Neural progenitor cell (in vitro differentiated cells): Measurements from ENCODE around the gene PLCB1. TPM values are rescaled to one million over a fixed set of nuclear protein-coding genes. Genes with fewer than 3 reads are reported as not detected.

Source experiments
- DNase-seq: peaks from one replicate; pipeline ENCODE4 v3.0.0-alpha.2; 2016; ENCODE audit warnings: low spot score
- H2AFZ ChIP-seq: fragments of 200-600 bp; sonication (generic); replicated peaks from 2 replicates; pipeline ENCODE4 v1.6.1; 2016; ENCODE audit warnings: antibody characterized with exemption
- H3F3A ChIP-seq: fragments of 200-600 bp; sonication (generic); 2 replicates; pipeline ENCODE4 v1.6.1; 2016; ENCODE audit warnings: antibody characterized with exemption, low read depth
- H3K27ac ChIP-seq: fragments of 200-600 bp; sonication (generic); 2 replicates; pipeline ENCODE4 v1.5.1; 2016; ENCODE audit warnings: mild to moderate bottlenecking
- H3K27me3 ChIP-seq: fragments of 200-600 bp; sonication (generic); 2 replicates; pipeline ENCODE4 v1.6.1; 2016; ENCODE audit warnings: mild to moderate bottlenecking, moderate library complexity
- H3K36me3 ChIP-seq: fragments of 200-600 bp; sonication (generic); 2 replicates; pipeline ENCODE4 v1.5.1; 2016
- H3K4me1 ChIP-seq: fragments of 200-600 bp; sonication (generic); 2 replicates; pipeline ENCODE4 v1.6.1; 2016; ENCODE audit warnings: mixed run types
- H3K4me2 ChIP-seq: fragments of 200-600 bp; sonication (generic); 2 replicates; pipeline ENCODE4 v1.6.1; 2016
- H3K4me3 ChIP-seq: fragments of 200-600 bp; sonication (generic); 2 replicates; pipeline ENCODE4 v1.5.1; 2016
- H3K79me2 ChIP-seq: fragments of 200-600 bp; sonication (generic); 2 replicates; pipeline ENCODE4 v1.6.1; 2016; ENCODE audit warnings: low read depth
- H3K9ac ChIP-seq: fragments of 200-600 bp; sonication (generic); 2 replicates; pipeline ENCODE4 v1.6.1; 2016
- H3K9me3 ChIP-seq: fragments of 200-600 bp; sonication (generic); 2 replicates; pipeline ENCODE4 v1.5.1; 2016; ENCODE audit warnings: low read depth
- H4K20me1 ChIP-seq: fragments of 200-600 bp; sonication (generic); 2 replicates; pipeline ENCODE4 v1.6.1; 2016; ENCODE audit warnings: low read depth
- H3K27ac Mint-ChIP-seq: 3 replicates; pipeline ENCODE4 v1.8.0; 2021; ENCODE audit warnings: mixed read lengths
- H3K27me3 Mint-ChIP-seq: 2 replicates; pipeline ENCODE4 v1.8.0; 2022; ENCODE audit warnings: low read depth, mild to moderate bottlenecking, inconsistent platforms, moderate library complexity, mixed read lengths; ENCODE audit not compliant: insufficient read depth
- H3K36me3 Mint-ChIP-seq: 3 replicates; pipeline ENCODE4 v1.8.0; 2021; ENCODE audit warnings: mixed read lengths
- H3K4me1 Mint-ChIP-seq: 3 replicates; pipeline ENCODE4 v1.8.0; 2021; ENCODE audit warnings: mixed read lengths
- H3K4me3 Mint-ChIP-seq: 3 replicates; pipeline ENCODE4 v1.8.0; 2021; ENCODE audit warnings: mild to moderate bottlenecking, moderate library complexity, mixed read lengths
- H3K9me3 Mint-ChIP-seq: 3 replicates; pipeline ENCODE4 v1.8.0; 2020; ENCODE audit warnings: mixed read lengths
- CTCF ChIP-seq: fragments of 200-600 bp; sonication (generic); IDR thresholded peaks from 2 replicates; pipeline ENCODE4 v1.5.1; 2017; ENCODE audit warnings: antibody characterized with exemption, mild to moderate bottlenecking
- EZH2 ChIP-seq: fragments of 200-600 bp; sonication (generic); IDR thresholded peaks from 2 replicates; pipeline ENCODE4 v1.6.1; 2017; ENCODE audit warnings: antibody characterized with exemption, mild to moderate bottlenecking, moderate library complexity
- EZH2phosphoT487 ChIP-seq: fragments of 200-600 bp; sonication (generic); IDR thresholded peaks from 2 replicates; pipeline ENCODE4 v1.6.1; 2017; ENCODE audit warnings: antibody characterized with exemption
- total RNA-seq: library from RNA; depleted of rRNA; stranded (reverse); fragments of >200 nt; gene quantifications from 2 replicates; pipeline ENCODE4 v1.2.3, GENCODE V29; 2015; ENCODE audit warnings: low replicate concordance

The PLCB1 gene
- total RNA-seq, 1 donor from 2014 or later = 30.2 TPM

GRCh38 chr20:8364734-8365078 lies 232.6 kb downstream of the PLCB1 start:
- Histone ChIP-seq H3K4me1 (peaks cover 17% of the 10 kb centered on the region), H4K20me1 (no peaks in the 10 kb centered on the region), H3K4me2 (no peak overlapping the region), H3K36me3 (no peaks in the 10 kb centered on the region), H3K4me3 (no peak overlapping the region), H3K9me3 (no peaks in the 10 kb centered on the region), H3K9ac (no peak overlapping the region), H3K27me3 (no peaks in the 10 kb centered on the region), H3K79me2 (no peaks in the 10 kb centered on the region), H3F3A (no peaks in the 10 kb centered on the region), H3K27ac (no peak overlapping the region), H2AFZ (no peak overlapping the region)
- Mint-ChIP-seq H3K27me3 (no peaks in the 10 kb centered on the region), H3K4me1 (peaks cover 19% of the 10 kb centered on the region), H3K9me3 (no peaks in the 10 kb centered on the region), H3K27ac (no peak overlapping the region), H3K4me3 (no peak overlapping the region), H3K36me3 (peaks cover 1% of the 10 kb centered on the region)
- no peak for DNase-seq
- TF ChIP-seq EZH2phosphoT487 (no peak), CTCF (no peak), EZH2 (no peak)

DNA sequence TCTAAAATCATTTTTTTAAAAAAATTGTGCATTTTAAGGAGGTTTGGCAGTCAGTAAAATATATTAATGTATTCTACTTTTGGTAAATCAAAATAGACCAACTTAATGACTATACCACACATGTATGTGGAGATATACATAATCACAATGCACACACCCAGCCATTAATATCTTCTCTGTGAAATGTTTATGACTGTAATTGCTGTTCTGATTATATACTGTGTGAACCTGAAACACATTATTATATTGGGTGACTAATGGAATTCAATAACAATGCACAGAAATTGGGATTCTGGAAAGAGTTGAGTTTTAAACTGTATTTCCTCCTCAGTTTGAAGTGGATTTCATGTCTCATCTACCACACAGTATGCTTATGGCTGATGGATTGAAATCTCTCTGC lies 233.6 kb downstream of the PLCB1 start:
- DNase-seq = no peak
- Histone ChIP-seq H3K4me2 (no peak overlapping the region), H3K4me1 (peaks cover 8% of the 10 kb centered on the region), H2AFZ (no peak overlapping the region), H3K4me3 (no peak overlapping the region), H4K20me1 (no peaks in the 10 kb centered on the region), H3F3A (no peaks in the 10 kb centered on the region), H3K27ac (no peak overlapping the region), H3K27me3 (no peaks in the 10 kb centered on the region), H3K9me3 (no peaks in the 10 kb centered on the region), H3K36me3 (no peaks in the 10 kb centered on the region), H3K9ac (no peak overlapping the region), H3K79me2 (no peaks in the 10 kb centered on the region)
- peaks cover 11% of the 10 kb centered on the region for H3K4me1 Mint-ChIP-seq
- TF ChIP-seq EZH2 (no peak), CTCF (no peak), EZH2phosphoT487 (no peak)
- H3K4me3 Mint-ChIP-seq = no peak overlapping the region
- no peaks in the 10 kb centered on the region for H3K9me3 Mint-ChIP-seq
- no peaks in the 10 kb centered on the region for H3K27me3 Mint-ChIP-seq
- H3K27ac Mint-ChIP-seq = no peak overlapping the region
- H3K36me3 Mint-ChIP-seq = peaks cover 5% of the 10 kb centered on the region

GRCh38 chr20:8366303-8366923 lies 234.3 kb downstream of the PLCB1 start:
- H3K4me2 ChIP-seq = no peak overlapping the region

More at GRCh38 chr20:8366303-8366923, 234.3 kb downstream of the PLCB1 start:
- Histone ChIP-seq H4K20me1 (no peaks in the 10 kb centered on the region), H3K4me1 (peaks cover 3% of the 10 kb centered on the region), H3K9ac (no peak overlapping the region), H3K27me3 (no peaks in the 10 kb centered on the region), H3K4me3 (no peak overlapping the region), H2AFZ (no peak overlapping the region), H3K9me3 (no peaks in the 10 kb centered on the region), H3K79me2 (no peaks in the 10 kb centered on the region), H3K27ac (no peak overlapping the region), H3K36me3 (no peaks in the 10 kb centered on the region), H3F3A (no peaks in the 10 kb centered on the region)
- Mint-ChIP-seq H3K27ac (no peak overlapping the region), H3K27me3 (no peaks in the 10 kb centered on the region), H3K36me3 (peaks cover 5% of the 10 kb centered on the region), H3K4me3 (no peak overlapping the region), H3K9me3 (no peaks in the 10 kb centered on the region), H3K4me1 (peaks cover 4% of the 10 kb centered on the region)
- TF ChIP-seq EZH2phosphoT487 = no peak
- TF ChIP-seq CTCF = no peak
- TF ChIP-seq EZH2 = no peak
- no peak for DNase-seq
